Stimulated activated CD4-positive, alpha-beta T cell treated with anti-CD3 and anti-CD28 coated beads, Interleukin-2, amount 100 ng/mL, for 4 hours (primary cell): ENCODE data around the gene MMP3.

Source experiments
- DNase-seq: peaks from one replicate; pipeline ENCODE4 v3.0.0-alpha.2; 2020; ENCODE audit warnings: low read depth

MMP3 gene

DNA sequence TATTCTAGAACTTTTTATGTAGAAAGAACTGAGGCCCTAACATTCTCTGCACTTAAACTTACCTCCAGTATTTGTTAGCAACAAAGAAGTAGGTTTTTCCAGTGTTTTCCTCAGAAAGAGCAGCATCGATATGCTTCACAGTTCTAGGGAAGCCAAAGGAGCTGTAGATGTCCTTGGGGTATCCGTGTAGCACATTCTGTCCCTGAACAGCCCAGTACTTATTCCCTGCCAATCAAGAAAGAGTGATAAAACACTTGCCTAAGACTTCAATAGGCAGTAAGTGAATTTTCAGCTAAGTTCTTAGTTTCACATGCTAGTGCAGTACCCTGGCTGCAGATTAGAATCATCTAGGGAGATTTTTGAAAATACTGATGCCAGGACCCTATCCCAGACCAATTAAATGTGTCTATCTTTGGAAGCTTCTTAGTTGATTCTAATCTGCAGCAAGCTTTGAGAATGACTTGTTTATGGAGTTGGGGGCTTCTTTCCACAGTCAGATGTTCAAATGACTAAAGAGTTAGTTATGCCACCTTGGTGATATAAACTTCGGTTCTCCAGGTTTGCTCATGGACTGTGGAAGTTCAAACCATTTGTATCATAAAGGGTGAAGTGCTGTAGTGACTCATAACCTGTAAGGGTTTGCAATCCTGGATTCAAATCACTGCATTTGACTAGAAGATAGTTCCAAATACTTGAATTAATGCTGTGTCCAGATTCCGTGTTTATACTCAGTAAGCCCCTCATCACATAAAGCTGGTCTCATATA, 52.0 kb downstream of the MMP3 start:
- DNase-seq = no peak

DNA sequence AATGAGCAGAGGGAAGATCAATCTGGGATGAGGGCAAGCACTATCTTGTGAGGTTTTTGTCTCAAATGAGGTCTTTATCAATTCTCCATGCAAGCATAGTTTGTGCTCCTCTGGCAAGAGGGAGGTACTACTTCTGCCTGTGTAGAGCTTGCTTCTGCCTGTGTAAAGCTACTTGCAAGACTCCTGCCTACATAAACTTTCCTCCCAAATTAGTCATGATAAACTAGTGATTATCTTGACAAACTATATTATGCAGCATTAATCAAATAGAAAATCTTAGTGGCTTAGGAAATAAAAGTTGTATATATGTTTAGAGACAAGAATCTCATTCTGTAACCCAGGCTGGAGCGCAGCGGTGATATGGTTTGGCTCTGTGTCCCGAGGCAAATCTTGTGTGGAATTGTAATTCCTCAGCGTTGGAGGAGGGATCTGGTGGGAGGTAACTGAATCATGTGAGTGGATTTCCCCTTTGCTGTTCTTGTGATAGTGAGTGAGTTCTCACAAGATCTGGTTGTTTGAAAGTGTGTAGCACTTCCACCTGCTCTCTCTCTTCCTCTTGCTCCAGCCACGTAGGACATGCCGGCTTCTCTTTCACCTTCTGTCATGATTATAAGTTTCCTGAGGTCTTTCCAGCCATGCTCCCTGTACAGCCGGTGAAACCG, 54.9 kb downstream of the MMP3 start:
- DNase-seq = no peak
